ENCODE results near the gene CPN2. TPM values are rescaled to one million over a fixed set of nuclear protein-coding genes. Genes with fewer than 3 reads are reported as not detected.

Gene CPN2
- total and polyA plus RNA-seq, 2 donors (not counting 1 experiment from before 2014, with no cell fraction given) = not detected

DNA sequence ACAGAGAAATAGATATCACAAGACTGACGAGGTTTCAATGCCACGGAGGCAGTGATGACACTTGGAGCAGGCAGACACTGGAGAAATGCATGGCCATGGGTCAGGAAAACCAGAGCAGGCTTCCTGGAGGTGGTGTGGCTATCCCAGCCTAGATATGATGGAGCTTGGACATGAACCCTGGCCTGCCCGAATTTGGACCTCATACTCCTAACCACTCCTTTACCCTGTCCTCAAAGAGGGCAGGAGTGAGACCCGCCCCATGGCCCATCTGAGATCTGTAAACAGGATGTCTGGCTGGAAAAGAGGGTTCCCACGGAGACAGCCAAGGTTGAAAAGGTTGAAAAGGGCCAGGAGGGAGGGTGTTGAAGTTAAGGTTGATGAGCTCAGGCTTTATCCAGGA is 31.0 kb downstream of the CPN2 start:
- intact Hi-C loops (cut with micrococcal nuclease) = no loop called here
- Histone ChIP-seq H3K36me3 (replicated peaks in 1 of 2; ENCODE audit: control extremely low read depth in 1 of 2, control insufficient read depth in 1 of 2, extremely low read depth in 1 of 2, insufficient read depth in 2 of 2, low read length in 1 of 2) (no peaks in the 10 kb centered on the region), H3K4me1 (ENCODE audit: control insufficient read depth in 2 of 2, insufficient read depth in 2 of 2, low read length in 2 of 2) (peaks cover 19 to 21% of the 10 kb centered on the region in 2 donors), H4K20me1 (ENCODE audit: control insufficient read depth, insufficient read depth, low read length, poor library complexity, severe bottlenecking) (no peaks in the 10 kb centered on the region), H3K9me3 (ENCODE audit: control extremely low read depth in 1 of 3, control insufficient read depth in 2 of 3, insufficient read depth in 1 of 3, low read length in 2 of 3) (peaks cover 0 to 19% (median 12%) of the 10 kb centered on the region in 3 donors), H2AFZ (ENCODE audit: insufficient read depth, low read depth, low read length, poor library complexity, severe bottlenecking) (no peak overlapping the region), H3K4me2 (replicated peaks; ENCODE audit: low read depth, low read length, poor library complexity, severe bottlenecking) (no peak overlapping the region), H3K79me2 (ENCODE audit: control insufficient read depth, insufficient read depth, low read length) (no peaks in the 10 kb centered on the region), H3K27ac (ENCODE audit: low read length in 2 of 2) (no peak overlapping the region), H3K4me3 (ENCODE audit: control extremely low read depth in 1 of 5, extremely low read depth in 1 of 5, insufficient read depth in 1 of 5, low read depth in 2 of 5, low read length in 4 of 5) (no peak overlapping the region), H3K9ac (ENCODE audit: low read length) (no peak overlapping the region), H3K27me3 (replicated peaks in 1 of 4; ENCODE audit: control extremely low read depth in 1 of 4, control insufficient read depth in 3 of 4, insufficient read depth in 4 of 4, low read length in 3 of 4) (peaks cover 0 to 55% (median 19%) of the 10 kb centered on the region in 4 experiments)
- DNase-seq = no peak
- Mint-ChIP-seq H3K4me1 (peaks cover 15% of the 10 kb centered on the region), H3K27me3 (peaks cover 38% of the 10 kb centered on the region), H3K4me3 (no peak overlapping the region), H3K9me3 (ENCODE audit: insufficient read depth) (peaks cover 2% of the 10 kb centered on the region), H3K27ac (no peak overlapping the region)
- TF ChIP-seq EZH2 (IDR thresholded peaks at IDR 0.05; ENCODE audit: borderline replicate concordance, insufficient read depth, low read depth, low read length, poor library complexity, severe bottlenecking) = no peak
- TF ChIP-seq, protein P1, sequence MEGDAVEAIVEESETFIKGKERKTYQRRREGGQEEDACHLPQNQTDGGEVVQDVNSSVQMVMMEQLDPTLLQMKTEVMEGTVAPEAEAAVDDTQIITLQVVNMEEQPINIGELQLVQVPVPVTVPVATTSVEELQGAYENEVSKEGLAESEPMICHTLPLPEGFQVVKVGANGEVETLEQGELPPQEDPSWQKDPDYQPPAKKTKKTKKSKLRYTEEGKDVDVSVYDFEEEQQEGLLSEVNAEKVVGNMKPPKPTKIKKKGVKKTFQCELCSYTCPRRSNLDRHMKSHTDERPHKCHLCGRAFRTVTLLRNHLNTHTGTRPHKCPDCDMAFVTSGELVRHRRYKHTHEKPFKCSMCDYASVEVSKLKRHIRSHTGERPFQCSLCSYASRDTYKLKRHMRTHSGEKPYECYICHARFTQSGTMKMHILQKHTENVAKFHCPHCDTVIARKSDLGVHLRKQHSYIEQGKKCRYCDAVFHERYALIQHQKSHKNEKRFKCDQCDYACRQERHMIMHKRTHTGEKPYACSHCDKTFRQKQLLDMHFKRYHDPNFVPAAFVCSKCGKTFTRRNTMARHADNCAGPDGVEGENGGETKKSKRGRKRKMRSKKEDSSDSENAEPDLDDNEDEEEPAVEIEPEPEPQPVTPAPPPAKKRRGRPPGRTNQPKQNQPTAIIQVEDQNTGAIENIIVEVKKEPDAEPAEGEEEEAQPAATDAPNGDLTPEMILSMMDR (IDR thresholded peaks at IDR 0.05) = no peak
- WGBS (ENCODE audit: insufficient coverage) = 97% methylated on average over 3 of the region's 5 CpGs
- ChIA-PET POLR2A (no interaction called here), CTCF (interaction anchor here (1.0 kb wide), 1 partner anchor 86 kb away, joined by 3 read pairs; no protein-coding TSS in a partner anchor)
- no peak for ATAC-seq (ENCODE audit: low read depth)

DNA sequence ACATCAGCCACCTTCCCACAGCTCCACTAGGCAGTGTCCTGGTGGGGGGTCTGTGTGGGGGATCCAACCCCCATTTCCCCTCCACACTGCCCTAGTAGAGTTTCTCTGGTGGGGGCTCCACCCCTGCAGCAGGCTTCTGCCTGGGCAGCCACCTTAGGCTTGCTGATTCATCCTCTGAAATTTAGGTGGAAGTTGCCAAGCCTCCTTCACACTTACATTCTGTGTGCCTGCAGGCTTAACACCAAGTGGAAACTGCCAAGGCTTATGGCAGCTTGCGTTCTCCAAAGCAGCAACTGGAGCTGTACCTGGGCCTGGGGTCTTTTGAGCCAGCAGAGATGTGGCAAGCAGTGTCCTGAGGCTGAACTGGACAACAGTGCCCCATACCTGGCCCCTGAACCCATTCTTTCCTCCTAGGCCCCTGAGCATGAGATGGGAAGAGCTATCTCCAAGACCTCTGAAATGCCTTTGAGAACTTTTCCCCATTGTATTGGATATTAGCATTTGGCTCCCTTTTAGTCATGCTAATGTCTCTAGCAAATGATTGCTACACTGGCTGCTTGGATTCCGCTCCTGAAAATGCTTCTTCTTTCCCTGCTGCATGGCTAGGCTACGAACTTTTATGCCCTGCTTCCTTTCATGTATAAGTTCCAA is 32.5 kb downstream of the CPN2 start:
- H3K9me3 Mint-ChIP-seq (ENCODE audit: insufficient read depth) = peaks cover 2% of the 10 kb centered on the region
- intact Hi-C loops (cut with micrococcal nuclease) = loop anchor here (5.0 kb wide), 1 partner anchor 856 kb away; no protein-coding TSS in a partner anchor
- Histone ChIP-seq H3K4me2 (replicated peaks; ENCODE audit: low read depth, low read length, poor library complexity, severe bottlenecking) (no peak overlapping the region), H3K9ac (ENCODE audit: low read length) (no peak overlapping the region), H3K79me2 (ENCODE audit: control insufficient read depth, insufficient read depth, low read length) (no peaks in the 10 kb centered on the region), H4K20me1 (ENCODE audit: control insufficient read depth, insufficient read depth, low read length, poor library complexity, severe bottlenecking) (no peaks in the 10 kb centered on the region), H3K4me3 (ENCODE audit: control extremely low read depth in 1 of 5, extremely low read depth in 1 of 5, insufficient read depth in 1 of 5, low read depth in 2 of 5, low read length in 4 of 5) (no peak overlapping the region), H3K36me3 (replicated peaks in 1 of 2; ENCODE audit: control extremely low read depth in 1 of 2, control insufficient read depth in 1 of 2, extremely low read depth in 1 of 2, insufficient read depth in 2 of 2, low read length in 1 of 2) (no peaks in the 10 kb centered on the region), H3K9me3 (ENCODE audit: control extremely low read depth in 1 of 3, control insufficient read depth in 2 of 3, insufficient read depth in 1 of 3, low read length in 2 of 3) (peaks cover 0 to 19% (median 12%) of the 10 kb centered on the region in 3 donors), H3K27ac (ENCODE audit: low read length in 2 of 2) (no peak overlapping the region), H2AFZ (ENCODE audit: insufficient read depth, low read depth, low read length, poor library complexity, severe bottlenecking) (no peak overlapping the region), H3K27me3 (replicated peaks in 1 of 4; ENCODE audit: control extremely low read depth in 1 of 4, control insufficient read depth in 3 of 4, insufficient read depth in 4 of 4, low read length in 3 of 4) (peaks cover 0 to 59% (median 28%) of the 10 kb centered on the region in 4 experiments), H3K4me1 (ENCODE audit: control insufficient read depth in 2 of 2, insufficient read depth in 2 of 2, low read length in 2 of 2) (peaks cover 12 to 14% of the 10 kb centered on the region in 2 donors)
- 96% methylated on average over 3 of the region's 3 CpGs for WGBS (ENCODE audit: insufficient coverage)
- TF ChIP-seq EZH2 (IDR thresholded peaks at IDR 0.05; ENCODE audit: borderline replicate concordance, insufficient read depth, low read depth, low read length, poor library complexity, severe bottlenecking) = no peak
- TF ChIP-seq, protein P1 (IDR thresholded peaks at IDR 0.05) = no peak
- no peak overlapping the region for H3K27ac Mint-ChIP-seq
- DNase-seq (no peak), ATAC-seq (ENCODE audit: low read depth) (no peak)
- no peak overlapping the region for H3K4me3 Mint-ChIP-seq
- H3K27me3 Mint-ChIP-seq = peaks cover 45% of the 10 kb centered on the region
- ChIA-PET CTCF (interaction anchor here (1.4 to 7.4 kb wide), 3 partner anchors 15 to 653 kb away, joined by 4 to 157 read pairs (median 4); no protein-coding TSS in a partner anchor), POLR2A (no interaction called here)
- H3K4me1 Mint-ChIP-seq = peaks cover 20% of the 10 kb centered on the region
